ENCODE measurements around the gene B3GALT5.

The B3GALT5 gene

GRCh38 chr21:39593522-39593921 lies 19.2 kb upstream of the B3GALT5 start:
- H3K4me3 ChIP-seq (ENCODE audit: low read depth, low read length): no peak overlapping the region
- DNase-seq (ENCODE audit: low read depth): no peak
- in situ Hi-C loops (cut with HindIII; ENCODE audit: low sequenced_read_pairs): no loop called here
- no peak for TF ChIP-seq CTCF (IDR thresholded peaks at IDR 0.05; ENCODE audit: low read depth, low read length, missing control alignments)

GRCh38 chr21:39595465-39595864 lies 17.3 kb upstream of the B3GALT5 start:
- no peak for TF ChIP-seq CTCF (IDR thresholded peaks at IDR 0.05; ENCODE audit: low read depth, low read length, missing control alignments)
- in situ Hi-C loops (cut with HindIII; ENCODE audit: low sequenced_read_pairs): no loop called here
- no peak overlapping the region for H3K4me3 ChIP-seq (ENCODE audit: low read depth, low read length)
- no peak for DNase-seq (ENCODE audit: low read depth)

DNA sequence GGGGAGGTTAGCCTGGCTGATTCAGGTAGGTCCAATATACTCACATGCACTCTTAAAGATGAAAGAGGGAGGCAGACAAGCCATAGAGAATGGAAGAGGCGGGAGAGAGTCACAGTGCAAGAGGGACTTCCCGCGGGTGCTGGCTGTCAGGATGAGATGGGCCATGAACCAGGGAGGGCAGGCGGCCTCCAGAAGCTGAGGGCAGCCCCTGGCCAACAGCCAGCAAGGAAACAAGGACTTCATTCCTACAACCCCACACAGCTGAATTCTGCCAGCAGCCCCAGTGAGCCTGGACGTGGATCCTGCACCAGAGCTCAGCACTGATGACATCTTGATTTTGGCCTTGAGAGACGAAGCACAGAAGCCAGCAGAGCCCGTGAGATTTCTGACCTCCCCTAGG lies 15.1 kb upstream of the B3GALT5 start:
- in situ Hi-C loops (cut with HindIII; ENCODE audit: low sequenced_read_pairs): no loop called here
- DNase-seq (ENCODE audit: low read depth): no peak

GRCh38 chr21:39599191-39599970 lies 13.4 kb upstream of the B3GALT5 start:
- no peak for TF ChIP-seq CTCF (IDR thresholded peaks at IDR 0.05; ENCODE audit: low read depth, low read length, missing control alignments)
- H3K4me3 ChIP-seq (ENCODE audit: low read depth, low read length): no peak overlapping the region
- DNase-seq (ENCODE audit: low read depth): no peak
- in situ Hi-C loops (cut with HindIII; ENCODE audit: low sequenced_read_pairs): no loop called here

More for the DNA sequence above, 15.1 kb upstream of the B3GALT5 start:
- no peak overlapping the region for H3K4me3 ChIP-seq (ENCODE audit: low read depth, low read length)
- TF ChIP-seq CTCF (IDR thresholded peaks at IDR 0.05; ENCODE audit: low read depth, low read length, missing control alignments): no peak

DNA sequence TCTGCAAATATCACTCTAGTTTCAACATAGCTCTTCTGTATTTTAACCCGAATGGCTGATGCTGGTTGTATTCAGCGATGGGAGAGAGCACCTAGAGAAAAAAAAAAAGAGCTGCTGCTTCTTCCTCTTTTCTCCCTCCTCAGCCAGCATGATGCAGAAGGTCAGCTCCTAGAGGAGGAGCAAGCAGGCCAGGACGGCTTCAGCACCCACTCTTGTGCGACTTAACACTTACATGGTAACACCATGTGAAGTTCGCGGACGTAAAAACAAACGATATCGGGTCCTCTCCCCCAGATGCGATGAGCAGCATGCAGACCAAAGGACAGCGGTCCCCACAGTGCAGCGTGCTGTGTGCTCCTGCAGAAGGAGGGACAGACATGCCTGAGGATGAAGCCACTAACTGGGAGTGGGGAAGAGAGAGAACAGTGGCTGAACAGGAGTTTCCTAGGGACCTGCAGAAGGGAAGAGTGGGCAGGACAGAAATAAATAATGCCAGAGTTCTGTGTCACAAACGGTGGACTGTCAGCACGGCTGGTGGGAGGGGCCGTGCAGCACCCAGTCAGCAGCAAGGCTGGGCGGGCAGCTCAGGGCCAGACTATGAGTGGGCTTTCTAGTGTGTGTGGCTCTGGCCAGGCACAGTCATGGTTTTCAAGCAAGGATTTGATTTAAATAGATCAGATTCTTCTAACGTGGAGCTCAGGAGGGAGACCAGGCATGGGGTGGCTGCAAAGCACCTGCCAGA lies 11.4 kb upstream of the B3GALT5 start:
- in situ Hi-C loops (cut with HindIII; ENCODE audit: low sequenced_read_pairs): no loop called here
- no peak for DNase-seq (ENCODE audit: low read depth)
- H3K4me3 ChIP-seq (ENCODE audit: low read depth, low read length): no peak overlapping the region
- no peak for TF ChIP-seq CTCF (IDR thresholded peaks at IDR 0.05; ENCODE audit: low read depth, low read length, missing control alignments)

DNA sequence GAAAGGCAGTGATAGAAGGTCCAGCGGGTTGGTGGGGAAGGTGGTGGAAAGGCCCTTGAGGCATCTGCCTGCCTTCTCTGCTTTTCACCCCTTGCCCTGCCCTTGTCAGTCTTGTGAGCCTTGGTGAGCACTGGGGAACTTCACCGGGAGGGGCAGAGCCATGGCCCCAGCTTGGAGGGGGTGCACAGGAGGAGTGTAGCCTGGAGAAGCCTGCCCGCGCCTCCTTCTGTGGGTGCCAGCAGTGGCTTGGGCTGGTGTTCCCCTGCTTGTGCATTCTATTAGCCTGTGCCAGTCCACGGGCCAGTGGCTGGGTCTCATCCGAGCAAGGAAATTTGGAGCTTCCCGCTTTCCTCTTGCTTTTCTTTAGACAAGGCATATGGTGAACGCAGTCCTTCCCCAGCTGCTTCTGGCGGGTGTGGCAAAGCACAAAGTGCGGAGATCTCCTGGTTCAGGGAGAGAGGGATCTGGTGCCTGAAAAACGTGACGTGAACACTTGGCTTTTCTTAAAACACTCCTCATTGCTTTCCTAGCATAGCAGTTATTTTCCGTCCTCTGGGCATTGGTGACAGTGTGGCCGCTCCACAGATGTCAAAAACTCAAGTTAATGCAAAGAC lies 10.6 kb upstream of the B3GALT5 start:
- in situ Hi-C loops (cut with HindIII; ENCODE audit: low sequenced_read_pairs): no loop called here
- no peak for TF ChIP-seq CTCF (IDR thresholded peaks at IDR 0.05; ENCODE audit: low read depth, low read length, missing control alignments)
- H3K4me3 ChIP-seq (ENCODE audit: low read depth, low read length): no peak overlapping the region
- DNase-seq (ENCODE audit: low read depth): no peak
